ENCODE measurements around the gene ASIC5.
"Not testable (repeated sequence)": the region's sequence is repeated elsewhere in the genome, so short reads cannot be mapped to it uniquely, and the experiment has no call there.

ASIC5 gene

DNA sequence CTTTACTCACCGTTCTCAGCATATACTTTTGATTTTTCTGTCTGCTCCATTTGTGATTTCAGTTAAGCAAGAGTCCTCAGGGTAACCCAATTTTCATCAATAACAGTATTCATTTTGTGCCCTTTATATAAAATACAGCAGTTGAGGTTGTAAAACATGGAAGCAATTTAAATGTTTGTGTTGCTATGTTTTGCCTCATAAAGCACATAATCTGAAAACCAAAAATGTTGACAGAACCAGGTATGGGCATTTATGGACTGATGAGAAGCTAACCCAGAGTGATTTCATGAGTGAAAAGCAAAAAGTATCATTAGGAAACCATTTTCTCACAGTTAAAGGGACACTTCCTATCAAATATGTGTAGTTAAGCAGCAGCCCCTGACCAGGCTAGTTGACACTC lies at the start of gene ASIC5:
TSS of gene ASIC5 (minus strand) at position 101 of the 400 bp plus-strand sequence. CDS start at position 50, 51 bp downstream.
- in situ Hi-C loops (cut with HindIII; ENCODE audit: low pct_ligation_motif_present, low pct_unique_long_range_greater_than_20kb, low sequenced_read_pairs): no loop called here
- DNase-seq: no peak

DNA sequence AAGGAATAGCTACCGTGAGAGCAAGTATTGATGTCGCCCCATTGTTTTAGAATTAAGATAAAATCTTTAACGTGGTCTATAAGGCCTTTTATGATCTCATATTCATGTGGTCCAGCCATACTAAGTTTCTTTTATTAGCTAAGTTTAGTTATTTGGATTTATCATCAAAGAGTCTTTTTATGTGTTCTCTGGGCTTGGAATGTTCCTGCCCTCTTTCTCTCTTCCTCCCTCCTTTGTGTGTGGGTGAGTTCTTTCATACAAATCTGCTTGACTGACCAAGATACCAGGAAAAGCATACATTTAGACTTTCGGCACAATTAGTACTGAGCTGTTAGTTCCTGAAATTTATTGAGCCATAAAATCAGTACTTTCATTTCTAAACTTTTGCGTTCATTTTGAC lies 48.7 kb upstream of the ASIC5 start:
- no peak for DNase-seq
- in situ Hi-C loops (cut with HindIII; ENCODE audit: low pct_ligation_motif_present, low pct_unique_long_range_greater_than_20kb, low sequenced_read_pairs): no loop called here

DNA sequence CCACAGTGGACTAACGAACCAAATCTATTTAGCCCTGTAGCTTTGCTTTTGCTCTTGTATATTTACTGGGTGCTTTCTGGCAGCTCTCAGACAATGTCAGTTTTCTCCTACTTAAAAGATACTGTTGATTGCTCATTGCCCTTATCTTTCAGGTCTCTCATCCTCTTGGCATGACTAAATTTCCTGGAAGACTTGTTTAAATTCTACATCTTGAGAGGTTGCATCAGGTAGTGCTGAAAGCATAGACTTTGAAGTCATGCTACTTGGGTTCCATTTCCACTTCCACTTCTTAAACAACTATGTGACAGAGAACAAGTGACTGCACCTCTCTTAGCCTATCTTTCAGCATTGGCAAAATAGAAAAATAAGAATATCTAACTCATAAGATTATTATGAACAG lies 45.8 kb upstream of the ASIC5 start:
- DNase-seq: no peak
- in situ Hi-C loops (cut with HindIII; ENCODE audit: low pct_ligation_motif_present, low pct_unique_long_range_greater_than_20kb, low sequenced_read_pairs): no loop called here

DNA sequence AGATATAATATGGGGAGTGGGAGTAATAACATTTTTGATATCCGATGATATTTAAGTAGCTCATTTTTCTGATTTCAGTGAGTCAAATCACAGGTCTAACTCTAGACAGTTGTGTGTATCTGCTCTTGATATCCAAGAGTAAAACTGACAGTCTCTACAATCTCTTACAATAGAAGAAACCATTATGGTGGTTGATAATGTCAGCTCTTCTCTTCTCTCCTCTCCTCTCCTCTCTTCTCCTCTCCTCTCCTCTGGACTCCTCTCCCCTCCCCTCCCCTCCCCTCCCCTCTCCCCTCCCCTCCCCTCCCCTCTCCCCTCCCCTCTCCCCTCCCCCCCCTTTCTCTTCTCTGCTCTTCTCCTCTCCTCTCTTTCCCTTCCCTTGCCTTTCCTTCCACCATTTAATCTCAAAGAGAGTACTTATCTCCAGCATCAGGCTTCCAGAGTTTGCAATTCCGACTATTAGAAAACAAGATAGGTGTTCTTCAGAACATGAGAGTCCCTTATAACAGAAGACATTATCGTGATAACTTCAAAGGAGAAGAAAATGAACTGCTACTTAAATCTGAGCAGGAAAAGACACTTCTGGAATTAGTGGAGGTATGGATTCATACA lies 43.6 kb upstream of the ASIC5 start:
- in situ Hi-C loops (cut with HindIII; ENCODE audit: low pct_ligation_motif_present, low pct_unique_long_range_greater_than_20kb, low sequenced_read_pairs): no loop called here
- no peak for DNase-seq

DNA sequence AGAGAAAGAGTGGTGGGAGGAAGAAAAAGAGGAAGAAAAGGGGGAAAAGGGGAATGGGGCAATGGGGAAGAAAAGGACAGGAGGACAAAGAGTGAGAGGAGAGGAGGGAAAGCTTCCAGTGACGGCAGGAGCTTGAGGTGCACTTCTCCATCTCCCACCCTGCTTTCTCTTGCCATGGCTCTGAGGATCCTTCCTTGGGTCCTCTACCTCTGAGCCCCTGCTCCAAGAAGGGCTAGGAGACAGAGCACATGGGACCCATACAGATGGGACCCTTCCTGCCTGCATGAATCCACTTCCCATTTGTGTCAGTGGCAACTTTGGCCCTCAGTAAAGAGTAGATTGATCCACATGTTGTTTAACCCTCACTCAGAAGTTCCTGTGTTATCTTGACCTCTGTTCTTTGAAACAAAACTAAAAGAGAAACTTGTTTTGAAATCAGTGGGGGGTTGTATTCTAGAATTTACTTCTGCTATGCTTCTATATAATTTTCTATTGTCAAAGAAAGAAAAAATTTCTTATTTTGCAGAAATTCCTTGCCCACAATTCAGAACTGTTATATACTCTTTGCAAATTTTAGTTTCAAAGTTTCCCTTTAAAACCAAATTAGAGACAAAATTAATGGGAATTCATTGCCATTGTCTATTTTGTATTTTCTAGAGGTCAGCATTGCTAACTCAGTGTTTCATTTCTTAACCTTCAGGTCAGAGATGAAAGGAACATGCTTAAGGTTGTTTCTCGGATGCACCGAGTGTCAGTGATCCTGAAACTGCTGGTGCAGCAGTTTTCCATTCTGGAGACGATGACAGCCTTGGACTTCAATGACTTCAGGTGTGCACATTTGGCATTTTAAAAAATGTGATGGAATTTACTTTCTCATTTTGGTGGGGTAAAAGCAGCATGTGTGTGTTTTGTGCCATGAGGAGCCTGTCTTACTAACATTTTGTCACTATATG lies 42.4 kb upstream of the ASIC5 start:
- in situ Hi-C loops (cut with HindIII; ENCODE audit: low pct_ligation_motif_present, low pct_unique_long_range_greater_than_20kb, low sequenced_read_pairs): no loop called here
- DNase-seq: no peak

GRCh38 chr4:155907556-155907955 lies 41.5 kb upstream of the ASIC5 start:
- no peak for DNase-seq
- in situ Hi-C loops (cut with HindIII; ENCODE audit: low pct_ligation_motif_present, low pct_unique_long_range_greater_than_20kb, low sequenced_read_pairs): no loop called here

GRCh38 chr4:155906554-155907247 lies 40.6 kb upstream of the ASIC5 start:
- in situ Hi-C loops (cut with HindIII; ENCODE audit: low pct_ligation_motif_present, low pct_unique_long_range_greater_than_20kb, low sequenced_read_pairs): no loop called here
- DNase-seq: no peak

DNA sequence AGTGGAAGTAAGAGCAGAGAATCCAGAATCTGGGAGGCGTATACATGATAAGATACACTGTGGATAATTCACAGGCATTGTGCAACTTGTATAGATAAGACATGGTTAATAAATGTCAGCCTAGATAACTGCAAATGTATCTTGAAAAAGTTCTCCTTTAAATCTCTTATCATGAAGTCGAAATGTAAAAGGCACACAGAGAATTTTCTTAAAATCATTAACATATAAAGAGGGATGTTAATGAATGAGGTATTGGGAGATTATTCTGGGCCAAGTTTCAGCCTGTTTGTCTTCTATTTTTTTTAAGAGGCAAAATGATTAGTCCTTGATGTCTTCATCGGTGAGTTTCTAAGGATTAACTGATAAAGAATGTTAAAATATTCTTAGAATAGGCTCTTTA lies 38.3 kb upstream of the ASIC5 start:
- in situ Hi-C loops (cut with HindIII; ENCODE audit: low pct_ligation_motif_present, low pct_unique_long_range_greater_than_20kb, low sequenced_read_pairs): no loop called here
- DNase-seq: no peak

- in situ Hi-C loops (cut with HindIII; ENCODE audit: low pct_ligation_motif_present, low pct_unique_long_range_greater_than_20kb, low sequenced_read_pairs): no loop called here
- DNase-seq: no peak
These were observed 37.4 kb upstream of the ASIC5 start, which contains the start of gene TDO2 for GRCh38 chr4:155903453-155903852. TDO2 (plus strand) TSS chr4:155903696; CDS start chr4:155903759, 63 bp downstream.

- in situ Hi-C loops (cut with HindIII; ENCODE audit: low pct_ligation_motif_present, low pct_unique_long_range_greater_than_20kb, low sequenced_read_pairs): no loop called here
- DNase-seq: no peak
These were observed 34.9 kb upstream of the ASIC5 start for GRCh38 chr4:155901013-155901412.

DNA sequence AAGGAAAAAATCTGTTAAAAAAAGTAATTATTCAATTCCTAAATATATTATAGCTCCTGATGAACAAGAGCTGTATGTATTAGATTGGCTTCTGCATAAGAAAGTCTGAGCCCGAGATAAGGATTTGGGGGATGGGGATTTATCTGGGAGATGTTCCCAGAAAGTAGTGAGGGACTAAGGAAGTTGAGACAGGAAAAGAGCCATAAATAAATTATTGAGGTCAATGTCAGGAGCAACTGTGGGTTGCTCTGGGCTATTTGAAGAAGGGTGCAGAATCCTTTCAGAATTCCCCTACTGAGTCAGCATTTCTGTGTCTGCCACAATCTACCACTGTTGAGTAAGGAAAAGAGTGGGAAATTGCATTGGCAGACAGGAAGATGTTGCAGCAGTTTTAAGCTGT lies 34.3 kb upstream of the ASIC5 start:
- no peak for DNase-seq

GRCh38 chr4:155899891-155900290 lies 33.8 kb upstream of the ASIC5 start:
- in situ Hi-C loops (cut with HindIII; ENCODE audit: low pct_ligation_motif_present, low pct_unique_long_range_greater_than_20kb, low sequenced_read_pairs): no loop called here
- DNase-seq: no peak

More for the DNA sequence above, 34.3 kb upstream of the ASIC5 start:
- in situ Hi-C loops (cut with HindIII; ENCODE audit: low pct_ligation_motif_present, low pct_unique_long_range_greater_than_20kb, low sequenced_read_pairs): no loop called here

- in situ Hi-C loops (cut with HindIII; ENCODE audit: low pct_ligation_motif_present, low pct_unique_long_range_greater_than_20kb, low sequenced_read_pairs); DNase-seq: not testable (repeated sequence)
These were observed 32.3 kb upstream of the ASIC5 start for GRCh38 chr4:155898371-155898770.

DNA sequence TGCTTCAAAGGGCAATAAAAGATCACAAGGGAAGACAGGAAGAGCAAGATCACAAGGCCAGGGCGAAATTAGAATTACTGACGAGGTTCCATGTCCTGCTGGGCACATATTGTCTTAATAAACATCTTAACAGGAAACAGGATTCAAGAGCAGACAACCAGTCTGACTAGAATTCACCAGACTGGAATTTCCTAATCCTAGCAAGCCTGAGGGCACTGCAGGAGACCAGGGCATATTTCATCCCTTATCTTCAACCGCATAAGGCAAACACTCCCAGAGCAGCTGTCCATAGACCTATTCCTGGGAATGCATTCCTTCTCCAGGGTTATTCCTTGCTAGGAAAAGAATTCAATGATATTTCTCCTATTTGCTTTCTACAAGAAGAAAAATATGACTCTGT lies 25.0 kb upstream of the ASIC5 start:
- no peak for DNase-seq
- in situ Hi-C loops (cut with HindIII; ENCODE audit: low pct_ligation_motif_present, low pct_unique_long_range_greater_than_20kb, low sequenced_read_pairs): no loop called here

DNA sequence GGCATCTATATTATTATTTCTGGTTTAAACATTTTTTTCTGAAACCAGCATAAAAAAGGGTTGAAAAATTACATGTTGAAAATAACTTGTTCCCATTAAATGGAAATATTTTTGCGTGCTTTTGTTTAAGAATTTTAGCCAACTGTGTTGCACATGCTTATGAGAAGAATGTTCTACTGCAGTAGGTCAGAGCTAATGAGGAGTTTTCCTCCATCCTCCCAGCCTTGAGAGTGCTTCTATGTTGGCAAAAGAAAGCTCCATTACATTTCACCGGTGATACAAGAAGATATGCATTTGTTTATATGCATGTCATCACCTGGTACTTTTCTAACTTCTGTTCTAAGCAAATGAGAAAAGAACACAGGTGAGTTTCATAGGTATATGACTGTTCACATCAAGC lies 23.9 kb upstream of the ASIC5 start:
- in situ Hi-C loops (cut with HindIII; ENCODE audit: low pct_ligation_motif_present, low pct_unique_long_range_greater_than_20kb, low sequenced_read_pairs): no loop called here
- DNase-seq: no peak

DNA sequence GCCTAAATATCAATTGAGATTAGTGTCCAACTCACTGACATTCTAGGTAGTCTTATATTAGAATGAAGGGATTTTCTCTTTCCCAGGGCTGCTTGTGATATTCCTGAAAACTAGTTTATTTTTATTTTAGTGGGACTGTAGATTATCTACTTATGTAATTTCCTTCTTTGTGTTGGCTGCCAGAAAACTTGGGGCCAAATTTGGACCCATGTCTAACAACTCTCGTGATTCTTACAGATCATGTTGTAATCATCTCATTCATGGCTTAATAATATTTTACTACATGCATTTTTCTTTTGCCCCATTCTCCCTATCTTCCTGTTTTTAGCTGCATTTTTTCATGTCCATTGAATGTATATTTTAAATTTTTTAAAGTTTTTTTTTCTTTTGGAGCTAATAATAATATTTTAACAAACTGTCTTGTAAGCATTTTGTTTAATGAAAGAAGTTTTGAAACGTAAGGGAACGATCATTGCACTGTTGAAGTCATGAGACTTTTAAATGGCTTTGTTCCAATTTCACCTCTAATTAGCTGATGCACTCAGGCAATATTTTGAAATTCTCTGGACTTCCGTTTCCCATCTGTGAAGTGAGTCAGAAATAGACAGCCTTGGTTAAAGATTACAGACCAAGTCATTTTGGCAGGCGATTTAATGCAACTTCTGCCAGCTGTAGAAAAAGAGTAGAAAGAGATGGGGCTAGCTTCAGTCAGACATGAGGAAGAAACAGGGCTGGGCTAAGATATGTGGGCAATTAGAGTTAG lies 23.1 kb upstream of the ASIC5 start:
- peak; percentile 63 for DNase-seq
- in situ Hi-C loops (cut with HindIII; ENCODE audit: low pct_ligation_motif_present, low pct_unique_long_range_greater_than_20kb, low sequenced_read_pairs): no loop called here

GRCh38 chr4:155887847-155888570 lies 21.9 kb upstream of the ASIC5 start:
- no peak for DNase-seq
- in situ Hi-C loops (cut with HindIII; ENCODE audit: low pct_ligation_motif_present, low pct_unique_long_range_greater_than_20kb, low sequenced_read_pairs): no loop called here

GRCh38 chr4:155887045-155887444 lies 21.0 kb upstream of the ASIC5 start:
- in situ Hi-C loops (cut with HindIII; ENCODE audit: low pct_ligation_motif_present, low pct_unique_long_range_greater_than_20kb, low sequenced_read_pairs): no loop called here
- DNase-seq: no peak

All from ACHN (cell line).